ENCODE results near the gene PPP1R13B.
"Not testable (repeated sequence)": the region's sequence is repeated elsewhere in the genome, so short reads cannot be mapped to it uniquely, and the experiment has no call there.

Gene PPP1R13B

DNA sequence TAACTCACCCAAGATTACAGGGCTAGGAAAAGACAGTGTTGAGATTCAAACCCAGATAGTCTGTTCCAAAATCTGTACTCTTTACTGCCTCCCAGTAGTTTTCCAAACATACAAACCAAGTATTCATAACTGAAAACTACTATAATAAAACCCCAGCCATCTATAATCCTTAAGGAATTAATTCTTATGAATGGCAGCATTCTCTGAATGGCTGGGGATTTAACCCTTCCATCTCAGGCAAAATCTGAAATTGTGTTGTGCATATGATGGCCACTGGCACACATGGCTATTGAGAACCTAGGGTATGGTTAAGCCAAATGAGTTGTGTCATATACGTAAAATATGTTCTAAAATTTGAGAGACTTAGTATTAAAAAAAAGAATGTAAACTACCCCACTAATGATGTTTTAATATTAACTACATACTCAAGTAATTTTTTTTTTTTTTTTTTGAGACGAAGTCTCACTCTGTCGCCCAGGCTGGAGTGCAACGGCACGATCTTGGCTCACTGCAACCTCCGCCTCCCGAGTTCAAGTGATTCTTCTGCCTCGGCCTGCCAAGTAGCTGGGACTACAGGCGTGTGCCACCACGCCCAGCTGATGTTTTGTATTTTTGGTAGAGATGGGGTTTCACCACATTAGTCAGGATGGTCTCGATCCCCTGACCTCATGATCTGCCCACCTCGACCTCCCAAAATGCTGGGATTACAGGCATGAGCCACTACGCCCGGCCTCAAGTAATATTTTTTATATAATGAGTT lies 16.7 kb downstream of the PPP1R13B start:
- DNase-seq, result no peak

DNA sequence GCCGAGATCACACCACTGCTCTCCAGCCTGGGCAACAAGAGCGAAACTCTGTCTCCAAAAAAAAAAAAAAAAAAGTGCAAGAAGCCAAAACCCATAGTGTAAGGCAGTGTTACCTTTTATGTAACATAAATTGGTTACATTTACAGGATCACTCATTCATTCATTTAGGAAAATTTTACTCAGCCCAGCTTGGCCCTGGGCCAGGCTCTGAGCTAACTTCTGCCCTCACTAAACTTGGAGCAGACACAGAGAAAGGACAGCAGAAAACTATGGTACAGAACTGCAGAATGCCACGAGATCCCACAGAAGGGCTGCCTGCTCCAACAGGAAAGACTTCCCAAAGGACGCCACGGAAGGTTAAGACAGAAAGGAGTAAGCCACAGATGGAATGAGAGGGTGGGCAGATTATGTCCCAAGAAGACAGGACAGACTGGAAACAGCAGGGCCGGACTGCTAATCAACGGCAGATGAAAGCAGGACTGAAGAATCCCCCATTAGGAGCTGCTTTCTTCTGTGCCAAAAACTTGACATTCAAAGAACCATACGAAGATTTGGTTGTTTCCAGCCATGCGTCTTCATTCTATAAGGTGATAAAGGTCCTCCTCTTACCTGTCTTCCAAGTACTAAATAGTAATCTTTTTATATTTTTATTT lies 18.9 kb downstream of the PPP1R13B start:
- no peak for DNase-seq

DNA sequence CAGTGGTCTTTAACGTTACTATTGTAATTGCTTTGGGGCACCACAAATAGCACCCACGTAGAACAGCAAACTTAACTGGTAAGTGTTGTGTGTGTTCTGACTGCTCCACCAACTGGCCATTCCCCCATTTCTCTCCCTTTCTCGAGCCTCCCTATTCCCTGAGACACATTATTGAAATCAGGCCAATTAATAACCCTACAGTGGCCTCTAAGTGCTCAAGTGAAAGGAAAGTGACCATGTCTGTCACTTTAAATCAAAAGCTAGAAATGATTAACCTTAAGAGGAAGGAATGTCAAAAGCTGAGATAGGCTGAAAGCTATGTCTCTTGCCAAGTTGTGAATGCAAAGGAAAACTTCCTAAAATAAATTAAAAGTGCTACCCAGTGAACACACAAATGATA lies 22.3 kb downstream of the PPP1R13B start:
- DNase-seq, result no peak

DNA sequence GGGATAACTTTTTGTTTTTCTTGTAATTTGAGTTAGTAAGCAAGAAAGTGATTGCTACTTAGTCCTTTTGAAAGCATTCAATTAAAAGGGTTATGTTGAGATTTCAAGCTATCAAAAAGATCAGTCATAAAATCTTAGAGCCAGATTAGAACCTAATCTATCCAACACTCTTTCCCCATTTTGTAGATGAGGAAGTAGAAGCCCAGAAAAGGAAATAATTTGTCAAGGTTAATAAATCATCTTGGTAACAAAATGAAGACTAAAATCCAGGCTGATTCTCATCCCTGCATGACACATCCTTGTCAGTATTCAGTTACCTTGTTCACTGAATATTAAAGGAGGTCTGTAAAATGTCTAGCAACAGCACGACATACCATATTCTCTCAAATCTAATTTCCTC lies 26.5 kb downstream of the PPP1R13B start:
- no peak for DNase-seq

DNA sequence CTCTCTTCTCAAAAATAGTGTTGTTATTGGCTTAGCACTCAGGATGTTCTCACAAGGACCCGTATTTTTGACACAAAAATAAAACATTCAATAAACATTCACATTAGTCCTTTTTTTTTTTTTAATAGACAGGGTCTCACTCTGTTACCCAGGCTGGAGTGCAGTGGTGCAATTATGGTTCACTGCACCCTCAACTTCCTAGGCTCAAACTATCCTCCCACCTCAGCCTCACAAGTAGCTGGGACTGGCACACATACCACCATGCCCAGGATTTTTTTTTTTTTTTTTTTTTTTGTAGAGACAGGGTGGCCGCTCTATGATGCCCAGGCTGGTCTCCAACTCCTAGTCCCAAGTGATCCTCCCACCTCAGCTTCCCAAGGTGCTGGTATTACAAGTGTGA lies 27.0 kb downstream of the PPP1R13B start:
- DNase-seq, result no peak

DNA sequence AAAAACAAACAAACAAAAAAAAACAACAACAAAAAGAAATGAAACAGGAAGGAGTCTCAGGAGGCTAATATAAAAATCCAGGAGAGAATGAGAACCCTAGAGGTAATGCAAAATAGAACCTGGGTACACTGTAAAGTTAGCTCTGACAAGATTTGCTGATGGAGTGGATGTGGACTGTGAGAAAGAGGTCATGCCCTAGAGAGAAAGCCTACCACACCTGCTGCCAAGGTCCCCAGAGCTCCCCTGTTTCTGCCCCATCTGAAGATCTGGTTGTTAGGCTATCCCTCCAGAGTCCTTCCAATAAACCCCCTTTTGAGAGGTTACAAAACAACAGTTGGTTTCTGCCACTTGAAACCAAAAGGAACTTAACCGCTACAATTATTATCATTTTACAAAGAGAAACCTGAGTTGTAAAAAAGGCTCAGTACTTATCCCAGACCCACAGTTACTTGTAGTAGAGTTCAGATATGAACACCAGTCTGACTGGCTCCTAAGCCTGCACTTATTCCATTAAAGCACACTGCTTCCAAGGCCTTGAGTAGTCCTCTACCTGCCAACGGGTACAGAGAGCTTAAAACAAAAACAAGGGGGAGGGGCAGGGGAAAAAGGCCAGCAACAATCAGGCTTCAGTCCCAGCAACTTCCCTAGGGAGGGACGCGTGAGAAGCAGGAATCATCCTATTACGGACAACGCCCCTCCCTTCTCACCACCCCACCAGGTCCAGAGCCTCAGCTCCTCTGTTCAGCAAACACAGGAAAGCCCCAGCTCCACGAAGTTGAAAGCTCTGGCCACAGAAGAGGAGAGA lies 27.7 kb downstream of the PPP1R13B start:
- no peak for DNase-seq

DNA sequence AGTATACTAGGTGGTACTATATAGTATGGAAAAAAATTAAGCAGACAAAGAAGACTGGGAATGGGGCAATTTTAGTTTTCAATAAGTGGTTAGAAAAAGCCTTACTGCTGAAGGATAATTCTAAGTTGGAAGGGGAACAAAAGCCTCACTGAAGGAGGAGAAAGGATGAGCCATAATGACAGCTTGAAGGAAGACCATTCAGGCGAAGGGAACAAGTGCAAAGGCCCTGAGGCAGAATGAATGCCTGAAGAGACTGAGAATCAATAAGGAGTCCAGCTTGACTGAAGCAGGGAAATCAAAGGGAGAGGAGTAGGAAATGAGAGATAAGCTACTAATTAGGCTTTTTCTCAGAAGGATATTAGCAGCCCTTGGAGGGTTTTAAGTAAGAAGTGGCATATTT lies 28.5 kb downstream of the PPP1R13B start:
- DNase-seq, result no peak

DNA sequence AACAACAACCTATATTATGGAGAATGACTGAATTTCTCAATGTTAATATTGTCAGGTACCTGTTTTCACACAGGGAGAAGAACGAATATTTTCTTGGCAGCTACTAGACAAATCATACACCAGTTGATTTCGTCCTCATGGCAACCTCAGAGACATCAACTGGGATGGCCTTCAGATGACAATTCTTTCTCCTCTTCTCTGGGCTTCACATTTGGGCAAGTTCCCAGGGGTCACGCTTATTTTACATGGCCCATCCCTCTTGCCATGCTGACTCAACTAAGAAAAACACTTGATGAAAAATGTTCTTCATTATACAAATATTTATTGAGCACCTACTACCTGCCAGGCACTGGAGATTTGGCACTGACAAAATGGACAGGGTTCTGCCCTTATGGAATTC lies 29.0 kb downstream of the PPP1R13B start:
- no peak for DNase-seq

DNA sequence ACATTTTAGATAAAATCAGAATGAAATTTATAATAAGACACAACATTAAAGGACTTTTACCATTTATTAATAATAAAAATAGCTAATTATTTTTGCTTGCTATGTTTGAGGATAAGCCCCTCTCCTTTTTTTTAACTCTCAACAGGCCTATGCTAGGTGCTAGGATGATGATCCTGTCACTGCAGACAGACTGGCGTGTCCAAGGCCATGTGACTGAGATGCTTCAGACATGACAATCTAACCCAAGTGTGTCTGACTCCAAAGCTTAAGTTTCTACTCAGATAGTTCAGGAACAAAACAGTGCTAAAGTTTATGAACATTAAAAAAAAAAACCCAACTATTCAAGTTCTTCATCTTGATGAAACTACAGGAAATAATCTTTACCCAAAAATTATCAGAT lies 29.8 kb downstream of the PPP1R13B start:
- DNase-seq, result no peak

DNA sequence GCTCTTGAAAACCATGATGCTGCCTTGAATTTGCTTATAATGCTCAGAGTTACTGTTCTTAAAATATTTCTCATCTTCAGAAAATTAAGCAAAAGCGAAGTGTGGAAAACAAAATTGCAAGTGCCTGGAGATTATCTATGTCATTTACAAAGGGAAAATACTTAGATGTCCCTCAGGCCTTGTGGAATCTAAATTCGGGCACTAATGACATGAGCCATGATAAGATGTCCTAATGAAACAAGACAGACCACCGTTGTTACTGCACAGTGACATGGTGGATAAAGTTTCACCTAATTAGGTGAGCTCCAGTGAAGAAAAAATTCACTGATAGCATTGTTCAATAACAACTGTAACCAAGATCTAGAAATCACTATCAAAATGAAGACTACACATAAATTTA lies 30.4 kb downstream of the PPP1R13B start:
- no peak for DNase-seq

DNA sequence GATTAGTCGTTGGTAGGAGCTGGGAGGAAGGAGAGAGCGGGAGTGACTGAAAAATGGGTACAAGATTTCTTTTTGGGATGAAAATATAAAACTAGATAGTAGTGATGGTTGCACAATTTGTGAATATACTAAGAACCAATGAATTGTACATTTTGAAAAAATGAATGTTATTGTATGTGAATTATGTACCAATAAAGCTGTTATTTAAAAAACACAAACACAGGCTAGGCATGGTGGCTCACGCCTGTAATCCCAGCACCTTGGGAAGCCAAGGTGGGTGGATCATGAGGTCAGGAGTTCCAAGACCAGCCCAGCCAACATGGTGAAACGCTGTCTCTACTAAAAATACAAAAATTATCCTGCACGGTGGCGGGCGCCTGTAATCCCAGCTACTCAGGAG lies 32.1 kb downstream of the PPP1R13B start:
- no peak for DNase-seq

DNA sequence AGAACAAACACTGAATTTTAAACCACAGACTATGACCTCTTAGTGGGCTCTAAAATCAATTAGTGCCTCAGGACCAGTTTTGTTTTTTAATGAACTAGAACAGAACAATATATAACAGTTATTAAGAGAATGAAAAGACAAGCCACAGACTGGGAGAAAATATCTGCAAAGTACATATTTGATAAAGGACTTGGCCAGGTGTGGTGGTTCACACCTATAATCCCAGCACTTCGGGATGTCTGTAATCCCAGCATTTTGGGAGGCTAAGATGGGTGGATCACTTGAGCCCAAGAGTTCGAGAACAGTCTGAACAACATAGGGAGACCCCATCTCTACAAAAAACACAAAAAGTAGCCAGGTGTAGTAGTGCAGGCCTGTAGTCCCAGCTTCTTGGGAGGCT lies 36.2 kb downstream of the PPP1R13B start:
- no peak for DNase-seq

DNA sequence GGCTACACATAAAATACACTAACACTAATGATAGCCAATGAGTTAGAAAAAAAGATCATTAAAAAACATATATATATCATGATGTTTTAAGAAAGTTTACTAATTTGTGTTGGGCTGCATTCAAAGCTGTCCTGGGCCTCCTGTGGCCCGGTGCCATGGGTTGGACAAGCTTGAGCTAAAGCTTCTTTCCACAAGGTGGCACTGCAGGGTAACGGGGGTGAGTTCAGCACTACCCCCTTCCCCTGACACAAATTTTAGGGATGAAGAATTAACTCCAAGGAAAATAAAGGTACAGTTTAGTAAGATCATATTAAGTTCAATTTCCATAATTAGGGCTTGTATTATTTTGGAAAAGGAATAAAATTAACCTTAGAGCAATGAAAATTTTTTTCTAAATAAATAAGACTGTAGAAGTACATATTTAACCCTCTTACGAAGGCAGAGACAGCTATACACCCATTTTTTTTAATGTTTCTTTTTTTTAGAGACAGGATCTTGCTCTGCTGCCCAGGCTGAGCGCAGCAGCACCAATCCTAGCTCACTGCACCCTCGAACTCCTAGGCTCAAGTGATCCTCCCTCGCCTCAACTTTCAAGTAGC lies 38.9 kb downstream of the PPP1R13B start:
- DNase-seq, result peak; percentile 60

DNA sequence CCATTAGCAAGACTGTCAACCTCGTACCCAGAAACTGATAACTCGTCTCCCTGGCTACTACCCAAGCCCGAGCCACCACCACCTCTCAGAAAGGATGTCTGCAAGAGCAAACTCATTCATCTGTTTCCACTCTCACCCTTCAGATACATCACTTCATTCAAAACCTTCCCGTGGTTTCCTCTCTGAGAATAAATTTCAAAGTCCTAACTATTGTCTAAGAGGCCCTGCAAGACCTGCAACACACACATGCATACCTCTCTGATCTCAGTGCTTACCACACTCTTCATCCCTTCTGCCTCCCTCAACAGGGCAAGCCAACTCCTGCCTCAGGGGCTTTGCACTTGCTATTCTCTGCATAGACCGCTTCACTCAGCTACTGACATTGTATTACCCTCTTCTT lies 40.6 kb downstream of the PPP1R13B start:
- DNase-seq, result no peak

DNA sequence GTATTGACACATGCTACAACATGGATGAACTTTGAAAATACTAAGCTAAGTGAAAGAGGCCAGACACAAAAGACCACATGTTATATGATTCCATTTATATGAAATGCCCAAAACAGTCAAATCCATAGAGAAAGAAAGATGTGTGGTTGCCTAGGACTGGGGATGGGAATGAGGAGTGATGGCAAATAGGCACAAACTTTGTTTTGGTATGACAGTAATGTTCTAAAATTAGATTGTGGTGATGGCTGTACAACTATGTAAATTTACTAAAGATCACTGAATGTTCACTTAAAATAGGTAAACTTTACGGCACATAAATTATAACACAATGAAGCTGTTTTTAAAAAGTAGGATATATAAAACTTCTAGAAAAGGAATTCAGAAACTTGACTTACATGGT lies 41.7 kb downstream of the PPP1R13B start:
- DNase-seq, result no peak

DNA sequence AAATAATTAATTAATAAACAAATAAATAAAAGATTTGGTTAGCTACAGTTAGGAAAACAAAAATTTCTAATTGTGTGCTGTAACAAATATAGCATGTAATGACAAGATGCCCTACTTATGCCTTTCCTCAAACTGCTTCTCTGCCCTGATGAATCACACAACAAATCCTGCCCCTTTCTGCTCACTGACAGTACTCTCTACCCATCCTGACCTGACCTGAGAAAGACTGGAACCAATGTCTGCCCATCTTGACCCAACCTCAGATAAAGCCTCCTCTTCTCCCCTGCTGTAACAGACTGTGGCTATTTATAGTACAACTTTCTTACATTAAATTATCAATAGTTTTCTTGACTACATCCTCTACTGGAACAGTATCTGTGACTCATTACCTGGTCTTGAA lies 43.7 kb downstream of the PPP1R13B start:
- no peak for DNase-seq

DNA sequence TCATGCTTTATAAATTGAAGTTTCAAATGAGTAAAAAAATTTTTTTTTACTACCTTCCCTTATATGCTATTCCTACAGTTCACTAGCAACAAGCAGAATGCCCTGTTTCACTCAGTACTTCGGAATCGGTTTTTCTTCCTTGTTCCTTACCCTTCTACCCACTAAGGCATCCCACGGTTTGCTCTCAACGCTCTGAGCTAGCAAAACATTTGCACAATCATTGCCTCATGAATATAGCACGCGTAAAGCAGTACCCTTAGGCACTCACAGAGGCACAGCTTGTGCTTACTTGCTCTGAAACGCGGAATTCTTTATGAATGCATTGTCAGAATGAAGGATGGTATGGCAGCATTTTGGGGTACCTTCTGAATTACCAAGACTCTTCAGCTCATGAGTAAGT lies 45.0 kb downstream of the PPP1R13B start:
- DNase-seq, result no peak

DNA sequence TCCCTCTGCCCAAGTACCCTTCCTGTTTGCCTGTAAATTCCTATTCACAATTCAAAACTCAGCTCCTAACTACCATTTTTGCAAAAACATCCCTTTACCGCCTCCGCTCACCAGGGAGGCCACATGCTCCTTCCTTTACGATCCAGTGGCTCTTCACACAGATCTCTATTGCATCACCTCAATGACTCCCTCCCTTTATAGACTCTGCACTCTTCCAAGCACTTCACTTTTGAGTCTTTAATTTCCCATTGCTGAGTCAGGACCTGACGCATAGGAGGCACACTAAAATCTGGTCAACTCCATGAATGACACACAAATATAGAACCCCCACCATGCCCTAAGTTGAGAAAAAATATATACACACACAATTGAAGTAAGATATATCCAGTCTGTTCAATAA lies 45.9 kb downstream of the PPP1R13B start:
- no peak for DNase-seq

DNA sequence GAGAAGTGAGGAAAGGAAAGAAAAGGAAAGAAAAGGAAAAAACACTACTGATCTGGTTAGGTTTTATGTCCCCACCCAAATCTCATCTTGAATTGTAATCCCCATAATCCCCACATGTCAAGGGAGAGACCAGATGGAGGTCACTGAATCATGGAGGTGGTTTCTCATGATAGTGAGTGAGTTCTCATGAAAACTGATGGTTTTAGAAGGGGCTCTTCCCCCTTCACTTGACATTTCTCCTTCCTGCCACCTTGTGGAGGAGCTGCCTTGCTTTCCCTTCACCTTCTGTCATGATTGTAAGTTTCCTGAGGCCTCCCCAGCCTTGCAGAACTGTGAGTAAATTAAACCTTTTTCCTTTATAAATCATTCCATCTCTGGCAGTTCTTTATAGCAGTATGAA lies 54.2 kb downstream of the PPP1R13B start:
- not testable (repeated sequence) for DNase-seq

DNA sequence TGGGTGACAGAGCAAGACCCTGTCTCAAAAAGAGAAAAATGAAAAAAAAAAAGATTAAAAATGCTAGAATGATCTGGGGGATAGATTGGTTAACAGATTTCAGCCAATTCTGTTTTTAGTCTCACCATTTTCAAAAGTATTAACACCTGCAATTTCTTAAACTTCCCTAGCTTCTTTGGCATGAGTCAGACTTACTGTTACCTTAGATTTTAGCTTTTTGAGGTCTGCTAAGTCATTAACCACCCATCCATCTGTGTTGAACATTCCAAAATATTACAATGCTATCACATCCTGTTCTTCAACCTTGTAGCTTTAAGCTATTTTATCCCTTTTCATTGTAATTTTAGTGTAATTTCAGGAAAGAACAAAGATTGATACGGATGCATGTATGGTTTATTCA lies 59.3 kb downstream of the PPP1R13B start:
- DNase-seq, result no peak

DNA sequence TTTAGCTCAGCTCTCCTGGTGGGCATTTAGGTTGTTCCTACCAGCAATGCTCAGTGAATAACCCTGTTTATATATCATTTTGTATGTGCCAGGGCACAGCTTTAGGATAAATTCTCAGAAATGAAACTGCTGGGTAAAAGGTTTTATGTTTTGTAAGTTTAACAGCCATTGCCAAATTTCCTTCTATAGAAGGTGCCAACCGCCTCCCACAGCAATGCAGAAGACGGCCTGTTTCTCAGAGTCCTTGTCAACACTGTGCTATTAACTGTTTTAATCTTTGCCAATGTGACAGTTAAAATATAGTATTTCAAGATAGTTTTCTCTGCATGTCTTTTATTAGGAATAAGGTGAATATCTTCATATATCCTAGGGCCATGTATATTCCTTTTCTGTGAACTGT lies 65.0 kb downstream of the PPP1R13B start:
- no peak for DNase-seq

DNA sequence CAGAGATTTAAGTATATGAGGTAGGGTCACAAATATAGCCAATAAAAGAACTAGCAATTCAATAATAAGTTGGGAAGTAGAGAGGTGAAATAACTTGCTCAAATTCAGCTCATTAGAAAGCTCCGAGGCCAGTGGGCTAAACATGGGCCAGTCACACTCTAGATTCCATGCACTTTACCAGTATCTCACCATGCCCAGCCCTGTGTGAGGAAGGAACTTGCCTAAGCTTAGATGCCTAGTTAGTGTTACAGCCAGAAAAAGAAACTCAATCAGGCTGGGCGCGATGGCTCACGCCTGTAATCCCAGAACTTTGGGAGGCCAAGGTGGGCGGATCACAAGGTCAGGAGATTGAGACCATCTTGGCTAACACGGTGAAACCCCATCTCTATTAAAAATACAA lies 71.1 kb downstream of the PPP1R13B start:
- not testable (repeated sequence) for DNase-seq

DNA sequence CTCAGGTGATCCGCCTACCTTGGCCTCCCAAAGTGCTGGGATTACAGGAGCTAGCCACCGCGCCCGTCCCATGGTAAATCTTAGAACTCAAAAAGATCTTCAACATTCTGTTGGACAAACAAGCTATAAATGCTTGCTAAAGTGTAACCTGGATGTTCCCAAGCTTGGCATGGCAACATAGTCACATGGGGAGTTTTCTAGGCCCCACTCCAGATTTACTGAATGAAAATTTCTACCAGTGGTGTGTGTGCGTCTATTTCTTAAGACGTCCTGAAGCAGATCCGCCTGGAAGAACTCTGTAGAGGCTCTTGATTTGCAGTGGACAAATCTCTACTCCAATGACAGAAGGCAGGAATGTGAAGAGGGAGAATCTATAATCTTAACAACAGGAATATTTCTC lies 71.9 kb downstream of the PPP1R13B start:
- DNase-seq, result no peak

DNA sequence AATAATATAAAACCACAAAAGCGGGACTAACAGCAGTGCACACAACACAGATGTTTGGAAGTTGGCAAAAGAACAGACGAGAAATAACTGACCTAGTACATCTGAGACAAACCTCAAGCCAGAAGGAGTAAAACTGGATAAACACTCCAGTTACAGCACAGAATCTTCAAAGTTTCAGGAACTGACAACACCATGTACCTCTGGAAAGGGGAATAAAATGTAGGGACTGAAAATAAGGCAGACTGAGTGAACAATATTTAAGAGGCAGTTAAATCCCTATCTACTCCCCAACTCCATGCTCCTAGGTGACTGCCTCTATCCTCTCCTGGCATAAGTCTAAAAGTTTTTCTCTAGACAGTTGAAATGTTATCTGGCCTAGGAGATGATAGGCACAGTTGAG lies 73.9 kb downstream of the PPP1R13B start:
- DNase-seq, result no peak
